GM10248 (cell line): ENCODE measurements around the gene OR52A1.
"Not testable (repeated sequence)": the region's sequence is repeated elsewhere in the genome, so short reads cannot be mapped to it uniquely, and the experiment has no call there.

Experiments
- CTCF ChIA-PET: fragments of 300-600 bp; sonication (Branson Sonifier 250); formaldehyde crosslinking; extraction: SDS; loops from one replicate; lab custom pipeline; 2021; ENCODE audit warnings: antibody characterized with exemption; lab: Yijun Ruan, JAX
- POLR2A ChIA-PET: fragments of 350-650 bp; sonication (Branson Sonifier 250); formaldehyde crosslinking; extraction: SDS; loops from one replicate; lab custom pipeline; 2020; ENCODE audit warnings: antibody characterized with exemption; lab: Yijun Ruan, JAX
- DNase-seq: peaks from one replicate; pipeline ENCODE4 v3.0.0; 2012; ENCODE audit errors: extremely low spot score
- TF ChIP-seq, protein P1 (sequence below): IDR thresholded peaks from 2 replicates; pipeline ENCODE4 v1.5.1; 2012; ENCODE audit warnings: mild to moderate bottlenecking, low read depth; ENCODE audit errors: extremely low read depth, missing control alignments, control extremely low read depth

Gene OR52A1

DNA sequence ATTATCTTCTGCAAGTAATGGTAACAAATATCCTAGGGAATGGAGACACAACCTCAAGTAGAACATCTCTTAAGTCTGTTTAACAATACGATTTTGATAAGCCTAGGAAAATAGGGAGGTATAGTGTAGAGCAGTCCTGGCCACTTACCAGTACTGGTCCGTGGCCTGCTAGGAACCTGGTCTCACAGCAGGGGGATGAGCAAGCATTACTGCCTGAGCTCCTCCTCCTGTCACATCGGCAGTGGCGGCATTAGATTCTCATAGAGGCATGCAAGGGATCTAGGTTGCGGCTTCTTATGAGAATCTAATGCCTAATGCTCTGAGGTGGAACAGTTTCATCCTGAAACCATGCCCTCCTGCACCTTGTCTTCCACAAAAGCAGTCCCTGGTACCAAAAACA, 41.5 kb upstream of the OR52A1 start:
- TF ChIP-seq, protein P1, sequence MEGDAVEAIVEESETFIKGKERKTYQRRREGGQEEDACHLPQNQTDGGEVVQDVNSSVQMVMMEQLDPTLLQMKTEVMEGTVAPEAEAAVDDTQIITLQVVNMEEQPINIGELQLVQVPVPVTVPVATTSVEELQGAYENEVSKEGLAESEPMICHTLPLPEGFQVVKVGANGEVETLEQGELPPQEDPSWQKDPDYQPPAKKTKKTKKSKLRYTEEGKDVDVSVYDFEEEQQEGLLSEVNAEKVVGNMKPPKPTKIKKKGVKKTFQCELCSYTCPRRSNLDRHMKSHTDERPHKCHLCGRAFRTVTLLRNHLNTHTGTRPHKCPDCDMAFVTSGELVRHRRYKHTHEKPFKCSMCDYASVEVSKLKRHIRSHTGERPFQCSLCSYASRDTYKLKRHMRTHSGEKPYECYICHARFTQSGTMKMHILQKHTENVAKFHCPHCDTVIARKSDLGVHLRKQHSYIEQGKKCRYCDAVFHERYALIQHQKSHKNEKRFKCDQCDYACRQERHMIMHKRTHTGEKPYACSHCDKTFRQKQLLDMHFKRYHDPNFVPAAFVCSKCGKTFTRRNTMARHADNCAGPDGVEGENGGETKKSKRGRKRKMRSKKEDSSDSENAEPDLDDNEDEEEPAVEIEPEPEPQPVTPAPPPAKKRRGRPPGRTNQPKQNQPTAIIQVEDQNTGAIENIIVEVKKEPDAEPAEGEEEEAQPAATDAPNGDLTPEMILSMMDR: no peak
- DNase-seq: no peak
- CTCF ChIA-PET: no interaction called here
- POLR2A ChIA-PET: no interaction called here

DNA sequence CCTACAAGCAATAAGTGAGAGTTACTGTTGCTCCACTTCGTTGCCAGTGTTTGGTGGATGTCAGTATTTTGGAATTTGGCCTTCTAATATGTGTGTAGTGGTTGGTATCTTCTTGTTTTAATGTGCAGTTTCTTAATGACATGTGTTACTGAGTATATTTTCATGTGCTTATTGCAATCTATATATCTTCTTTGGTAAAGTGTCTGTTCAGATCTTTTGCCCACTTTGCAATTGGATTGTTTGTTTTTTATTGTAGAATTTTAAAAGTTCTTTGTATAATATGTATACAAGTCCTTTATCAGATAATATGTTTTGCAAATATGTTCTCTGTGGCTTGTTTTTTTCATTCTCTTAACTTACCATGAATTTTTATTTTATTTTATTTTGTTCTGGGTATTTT, 38.2 kb upstream of the OR52A1 start:
- no peak for DNase-seq
- ChIA-PET CTCF (no interaction called here), POLR2A (no interaction called here)
- TF ChIP-seq, protein P1: no peak

- ChIA-PET POLR2A (no interaction called here), CTCF (interaction anchor here (1.0 to 1.6 kb wide), 2 partner anchors 13 to 15 kb away, joined by 3 read pairs; no protein-coding TSS in a partner anchor)
- DNase-seq: no peak
Observed at GRCh38 chr11:5188201-5188600, 33.6 kb upstream of the OR52A1 start.

GRCh38 chr11:5178046-5178837, 23.7 kb upstream of the OR52A1 start:
- DNase-seq: no peak
- ChIA-PET CTCF (no interaction called here), POLR2A (no interaction called here)
- TF ChIP-seq, protein P1: no peak

More at GRCh38 chr11:5188201-5188600, 33.6 kb upstream of the OR52A1 start:
- TF ChIP-seq, protein P1: no peak

DNA sequence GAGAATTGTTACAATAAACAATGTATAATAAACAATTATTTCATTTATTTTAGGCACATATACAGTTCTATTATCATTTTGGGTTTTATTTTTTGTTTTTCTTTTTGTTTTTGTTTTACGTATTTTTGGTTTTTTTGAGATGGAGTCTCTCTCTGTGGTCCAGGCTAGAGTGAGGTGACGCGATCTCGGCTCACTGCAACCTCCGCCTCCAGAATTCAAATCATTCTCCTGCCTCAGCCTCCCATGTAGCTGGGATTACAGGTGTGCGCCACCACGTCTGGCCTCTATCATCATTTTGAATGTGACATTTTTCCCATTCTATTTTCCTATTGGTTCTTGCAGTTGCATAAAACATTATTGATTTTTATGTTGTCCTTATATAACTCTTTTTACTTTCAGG, 20.4 kb upstream of the OR52A1 start:
- no peak for DNase-seq
- POLR2A ChIA-PET: no interaction called here
- TF ChIP-seq, protein P1: no peak
- CTCF ChIA-PET: no interaction called here

- CTCF ChIA-PET: no interaction called here
- no peak for DNase-seq
- POLR2A ChIA-PET: no interaction called here
- TF ChIP-seq, protein P1: no peak
Observed at GRCh38 chr11:5171856-5172255, 17.3 kb upstream of the OR52A1 start.

GRCh38 chr11:5165898-5166297, 11.3 kb upstream of the OR52A1 start:
- POLR2A ChIA-PET, DNase-seq, CTCF ChIA-PET: not testable (repeated sequence)

GRCh38 chr11:5164807-5165206, 10.2 kb upstream of the OR52A1 start:
- CTCF ChIA-PET, DNase-seq: not testable (repeated sequence)

DNA sequence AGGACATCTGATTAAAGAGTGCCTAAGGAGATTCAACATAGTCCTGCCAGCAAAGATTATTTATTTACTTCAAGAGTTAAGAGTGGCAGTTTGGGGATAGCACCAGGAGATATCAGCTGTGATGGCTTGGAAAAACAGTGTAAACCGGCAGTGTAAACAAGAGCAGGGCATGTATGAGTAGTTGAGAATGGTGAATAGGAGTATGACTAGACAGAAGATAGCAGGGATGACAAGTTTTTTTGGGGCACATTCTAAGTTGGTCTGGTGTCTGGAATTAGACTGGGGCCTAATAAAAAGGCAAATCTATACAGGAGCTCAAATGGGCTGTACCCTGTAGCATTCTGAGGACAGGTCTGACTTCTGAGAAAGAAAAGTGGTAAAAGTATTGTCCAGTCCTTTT, 6.5 kb upstream of the OR52A1 start:
- POLR2A ChIA-PET: not testable (repeated sequence)

More at GRCh38 chr11:5164807-5165206, 10.2 kb upstream of the OR52A1 start:
- POLR2A ChIA-PET: not testable (repeated sequence)

GRCh38 chr11:5160217-5160616, 5.7 kb upstream of the OR52A1 start:
- DNase-seq, CTCF ChIA-PET, POLR2A ChIA-PET: not testable (repeated sequence)

More for the DNA sequence above, 6.5 kb upstream of the OR52A1 start:
- CTCF ChIA-PET, DNase-seq: not testable (repeated sequence)
